Parathyroid adenoma (tissue), 2 donors: ENCODE data around the gene KIF25.

Experiments used
- H2AFZ ChIP-seq: fragments of 300-600 bp; sonication (generic); one replicate; pipeline ENCODE4 v1.7.0; 2017; ENCODE audit warnings: antibody characterized with exemption, mild to moderate bottlenecking
- H3K27ac ChIP-seq: fragments of 300-600 bp; sonication (generic); one replicate; pipeline ENCODE4 v1.7.0; 2017
- H3K27me3 ChIP-seq: fragments of 300-600 bp; sonication (generic); one replicate; pipeline ENCODE4 v1.7.0; 2017; ENCODE audit warnings: low read length; ENCODE audit not compliant: control insufficient read depth, insufficient read depth
- H3K36me3 ChIP-seq: fragments of 300-600 bp; sonication (generic); one replicate; pipeline ENCODE4 v1.7.0; 2017; ENCODE audit warnings: low read length; ENCODE audit not compliant: control insufficient read depth, insufficient read depth
- H3K4me1 ChIP-seq: fragments of 300-600 bp; sonication (generic); one replicate; pipeline ENCODE4 v1.7.0; 2017; ENCODE audit warnings: control low read depth
- H3K4me2 ChIP-seq: fragments of 300-600 bp; sonication (generic); one replicate; pipeline ENCODE4 v1.7.0; 2017; ENCODE audit warnings: low read length
- H3K4me3 ChIP-seq: fragments of 300-600 bp; sonication (generic); one replicate; pipeline ENCODE4 v1.7.0; 2017; ENCODE audit warnings: low read depth, low read length
- H3K79me2 ChIP-seq: fragments of 300-600 bp; sonication (generic); one replicate; pipeline ENCODE4 v1.7.0; 2017; ENCODE audit warnings: control low read depth
- H3K9ac ChIP-seq: fragments of 300-600 bp; sonication (generic); one replicate; pipeline ENCODE4 v1.7.0; 2017; ENCODE audit warnings: mild to moderate bottlenecking
- H3K9me3 ChIP-seq: fragments of 300-600 bp; sonication (generic); one replicate; pipeline ENCODE4 v1.7.0; 2017; ENCODE audit warnings: low read length; ENCODE audit not compliant: control insufficient read depth
- CTCF ChIP-seq: fragments of 300-600 bp; sonication (generic); IDR thresholded peaks from one replicate; pipeline ENCODE4 v1.7.0; 2017; ENCODE audit warnings: antibody characterized with exemption, mild to moderate bottlenecking
- donor health status: primary hyperparathyroidism.

KIF25 gene

DNA sequence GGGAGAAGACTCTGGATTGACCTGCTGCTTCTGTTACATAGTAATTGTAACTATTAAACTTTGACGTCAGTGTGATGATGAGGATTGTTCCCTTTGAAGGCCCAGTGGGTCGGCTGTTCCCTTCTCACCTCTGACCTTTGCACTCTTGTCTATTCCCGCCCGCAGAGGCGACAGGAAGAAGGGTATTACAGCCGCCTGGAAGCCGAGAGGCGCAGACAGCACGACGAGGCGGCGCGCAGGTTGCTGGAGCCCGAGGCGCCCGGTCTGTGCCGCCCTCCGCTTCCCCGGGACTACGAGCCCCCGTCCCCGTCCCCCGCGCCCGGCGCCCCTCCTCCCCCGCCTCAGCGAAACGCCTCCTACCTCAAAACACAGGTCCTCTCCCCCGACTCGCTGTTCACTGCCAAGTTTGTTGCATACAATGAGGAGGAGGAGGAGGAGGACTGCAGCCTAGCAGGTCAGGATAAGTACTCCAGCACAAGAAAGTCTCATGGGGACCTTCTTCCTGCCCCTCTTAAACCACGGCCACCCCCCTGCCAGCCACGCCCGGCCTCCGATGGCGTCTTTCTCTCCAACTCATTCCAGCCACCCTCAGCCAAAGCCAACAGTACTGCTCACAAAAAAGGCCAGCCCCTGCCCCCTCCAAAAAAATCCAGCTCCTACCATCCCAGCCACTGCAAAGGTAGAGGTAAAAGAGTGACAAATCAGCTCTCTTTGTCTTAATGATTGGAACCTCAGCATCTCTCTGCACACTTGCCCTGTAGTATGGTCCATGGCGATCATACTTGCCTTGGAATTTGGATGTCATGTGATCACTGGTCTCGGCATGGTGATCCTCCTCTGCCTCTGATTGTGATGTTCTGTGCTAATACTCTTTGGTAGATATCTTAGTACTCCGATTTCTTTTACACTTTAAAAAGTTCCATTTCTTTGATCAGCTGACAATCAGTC is 31.6 kb upstream of the KIF25 start:
- Histone ChIP-seq H3K4me1 (no peaks in the 10 kb centered on the region), H3K27me3 (no peaks in the 10 kb centered on the region), H3K9ac (no peak overlapping the region), H3K36me3 (no peaks in the 10 kb centered on the region), H3K79me2 (no peaks in the 10 kb centered on the region), H3K4me3 (no peak overlapping the region), H3K27ac (no peak overlapping the region), H3K9me3 (no peaks in the 10 kb centered on the region), H3K4me2 (no peak overlapping the region), H2AFZ (no peak overlapping the region)
- no peak for TF ChIP-seq CTCF

DNA sequence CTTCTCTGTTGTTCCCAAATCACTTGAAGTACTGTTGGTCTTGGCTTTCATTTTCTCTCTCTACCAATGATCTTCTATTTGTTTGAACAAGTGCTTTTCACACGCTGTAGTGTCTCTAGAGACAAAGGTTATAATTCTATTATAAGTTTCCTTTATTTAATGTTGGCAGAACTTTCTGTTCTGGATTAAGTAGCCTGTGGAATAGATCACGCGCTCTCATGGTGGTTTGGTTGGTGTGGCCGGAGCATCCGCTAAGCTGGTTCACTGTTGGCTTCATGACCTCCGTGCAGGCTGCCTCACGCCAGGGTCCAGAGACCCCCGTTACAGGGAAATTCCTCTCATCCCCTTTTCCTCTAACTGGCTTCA is 30.9 kb upstream of the KIF25 start:
- no peak overlapping the region for H3K4me3 ChIP-seq
- H3K79me2 ChIP-seq, result no peaks in the 10 kb centered on the region
- no peak overlapping the region for H2AFZ ChIP-seq
- no peaks in the 10 kb centered on the region for H3K9me3 ChIP-seq
- no peak overlapping the region for H3K27ac ChIP-seq
- no peaks in the 10 kb centered on the region for H3K27me3 ChIP-seq
- H3K4me2 ChIP-seq, result no peak overlapping the region
- H3K36me3 ChIP-seq, result peaks cover 1% of the 10 kb centered on the region
- H3K9ac ChIP-seq, result no peak overlapping the region
- no peak for TF ChIP-seq CTCF
- no peaks in the 10 kb centered on the region for H3K4me1 ChIP-seq

GRCh38 chr6:167968091-167968490 is 29.4 kb upstream of the KIF25 start:
- TF ChIP-seq CTCF, result no peak
- Histone ChIP-seq H3K27me3 (no peaks in the 10 kb centered on the region), H3K4me3 (no peak overlapping the region), H3K4me1 (no peaks in the 10 kb centered on the region), H3K9ac (no peak overlapping the region), H2AFZ (no peak overlapping the region), H3K9me3 (no peaks in the 10 kb centered on the region), H3K27ac (no peak overlapping the region), H3K79me2 (no peaks in the 10 kb centered on the region), H3K36me3 (peaks cover 3% of the 10 kb centered on the region), H3K4me2 (no peak overlapping the region)

GRCh38 chr6:167970230-167970629 is 27.2 kb upstream of the KIF25 start:
- no peaks in the 10 kb centered on the region for H3K79me2 ChIP-seq
- H3K4me2 ChIP-seq, result no peak overlapping the region
- H3K36me3 ChIP-seq, result peaks cover 3% of the 10 kb centered on the region
- no peaks in the 10 kb centered on the region for H3K27me3 ChIP-seq
- no peak overlapping the region for H3K4me3 ChIP-seq
- no peak overlapping the region for H3K9ac ChIP-seq
- no peak for TF ChIP-seq CTCF
- no peak overlapping the region for H3K27ac ChIP-seq
- H3K9me3 ChIP-seq, result no peaks in the 10 kb centered on the region
- H2AFZ ChIP-seq, result no peak overlapping the region
- H3K4me1 ChIP-seq, result no peaks in the 10 kb centered on the region

DNA sequence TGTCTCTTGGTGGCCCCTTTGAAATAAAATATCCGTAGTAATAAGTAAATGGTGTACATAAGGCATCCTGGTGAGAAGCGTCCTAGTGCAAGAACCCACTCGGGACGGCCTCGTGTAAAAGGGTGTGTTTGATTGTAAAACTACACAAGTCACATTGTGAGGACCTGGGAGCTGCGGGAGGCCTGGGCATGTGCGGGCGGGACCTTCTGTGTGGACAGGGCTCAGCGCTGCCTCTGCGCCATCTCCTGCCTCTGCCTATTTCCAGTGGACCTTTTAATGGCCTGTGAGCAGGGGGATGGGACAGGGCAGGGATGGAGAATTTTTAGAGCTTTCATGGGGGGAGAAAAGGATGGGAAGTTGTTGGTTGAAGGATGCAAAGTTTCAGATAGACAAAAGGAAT is 25.3 kb upstream of the KIF25 start:
- H3K4me3 ChIP-seq, result no peak overlapping the region

More for the DNA sequence above, 25.3 kb upstream of the KIF25 start:
- no peaks in the 10 kb centered on the region for H3K4me1 ChIP-seq
- no peaks in the 10 kb centered on the region for H3K9me3 ChIP-seq
- no peak for TF ChIP-seq CTCF
- H3K4me2 ChIP-seq, result no peak overlapping the region
- H3K9ac ChIP-seq, result no peak overlapping the region
- H3K27me3 ChIP-seq, result no peaks in the 10 kb centered on the region
- H3K79me2 ChIP-seq, result no peaks in the 10 kb centered on the region
- H2AFZ ChIP-seq, result no peak overlapping the region
- peaks cover 3% of the 10 kb centered on the region for H3K36me3 ChIP-seq
- H3K27ac ChIP-seq, result no peak overlapping the region
